MM.1S (cell line): ENCODE results near the gene BPGM.
"Not testable (repeated sequence)": the region's sequence is repeated elsewhere in the genome, so short reads cannot be mapped to it uniquely, and the experiment has no call there.

Experiments used
- DNase-seq: peaks from one replicate; pipeline ENCODE4 v3.0.0-alpha.2; 2015
- H2AFZ ChIP-seq: fragments of 300-600 bp; sonication (generic); 2 replicates; pipeline ENCODE4 v1.6.0; 2016; ENCODE audit warnings: antibody characterized with exemption, low read length
- H3F3A ChIP-seq: fragments of 300-600 bp; sonication (generic); 2 replicates; pipeline ENCODE4 v1.6.1; 2016; ENCODE audit warnings: mild to moderate bottlenecking, antibody characterized with exemption, low read length, moderate library complexity, mixed read lengths; ENCODE audit not compliant: insufficient read depth
- H3K27ac ChIP-seq: fragments of 300-600 bp; sonication (generic); 2 replicates; pipeline ENCODE4 v1.5.1; 2016; ENCODE audit warnings: mild to moderate bottlenecking, low read length
- H3K27me3 ChIP-seq: fragments of 300-600 bp; sonication (generic); replicated peaks from 2 replicates; pipeline ENCODE4 v1.6.0; 2016; ENCODE audit warnings: low read length; ENCODE audit not compliant: insufficient read depth
- H3K36me3 ChIP-seq: fragments of 300-600 bp; sonication (generic); replicated peaks from 2 replicates; pipeline ENCODE4 v1.6.1; 2016; ENCODE audit warnings: mild to moderate bottlenecking, low read length, mixed read lengths; ENCODE audit not compliant: insufficient read depth
- H3K4me1 ChIP-seq: fragments of 300-600 bp; sonication (generic); 2 replicates; pipeline ENCODE4 v1.6.1; 2016; ENCODE audit warnings: low read length, mixed read lengths
- H3K4me2 ChIP-seq: fragments of 300-600 bp; sonication (generic); 2 replicates; pipeline ENCODE4 v1.6.0; 2016; ENCODE audit warnings: low read depth, low read length
- H3K4me3 ChIP-seq: fragments of 300-600 bp; sonication (generic); 2 replicates; pipeline ENCODE4 v1.5.1; 2016; ENCODE audit warnings: low read length, mixed read lengths
- H3K79me2 ChIP-seq: fragments of 300-600 bp; sonication (generic); 2 replicates; pipeline ENCODE4 v1.6.1; 2016; ENCODE audit warnings: mixed run types, low read length, mixed read lengths
- H3K9ac ChIP-seq: fragments of 300-600 bp; sonication (generic); 2 replicates; pipeline ENCODE4 v1.6.1; 2016; ENCODE audit warnings: low read length, mixed read lengths
- H3K9me2 ChIP-seq: fragments of 300-600 bp; sonication (generic); replicated peaks from 2 replicates; pipeline ENCODE4 v1.6.1; 2016; ENCODE audit warnings: mild to moderate bottlenecking, low read length, mixed read lengths; ENCODE audit not compliant: insufficient read depth
- H3K9me3 ChIP-seq: fragments of 300-600 bp; sonication (generic); replicated peaks from 2 replicates; pipeline ENCODE4 v1.6.1; 2016; ENCODE audit warnings: mild to moderate bottlenecking, low read length, mixed read lengths; ENCODE audit not compliant: insufficient read depth
- H4K20me1 ChIP-seq: fragments of 300-600 bp; sonication (generic); 2 replicates; pipeline ENCODE4 v1.6.1; 2016; ENCODE audit warnings: mild to moderate bottlenecking, low read length, moderate library complexity, mixed read lengths; ENCODE audit not compliant: insufficient read depth
- CTCF ChIP-seq: fragments of 300-600 bp; sonication (generic); IDR thresholded peaks from 2 replicates; pipeline ENCODE4 v1.5.1; 2016; ENCODE audit warnings: antibody characterized with exemption, low read length, mixed read lengths
- EZH2 ChIP-seq: fragments of 300-600 bp; sonication (generic); optimal IDR thresholded peaks from 2 replicates; pipeline ENCODE3; 2017; ENCODE audit warnings: low read depth, mild to moderate bottlenecking, antibody characterized with exemption, low read length, mixed read lengths
- EZH2phosphoT487 ChIP-seq: fragments of 300-600 bp; sonication (generic); IDR thresholded peaks from 2 replicates; pipeline ENCODE4 v1.6.1; 2018; ENCODE audit warnings: antibody characterized with exemption, low read length

BPGM gene

GRCh38 chr7:134684165-134684564 is 37.5 kb downstream of the BPGM start:
- Histone ChIP-seq H3K9ac (no peak overlapping the region), H3K79me2 (no peaks in the 10 kb centered on the region), H3K4me3 (no peak overlapping the region), H3K9me3 (no peaks in the 10 kb centered on the region), H3F3A (no peaks in the 10 kb centered on the region), H3K27ac (no peak overlapping the region), H3K9me2 (no peaks in the 10 kb centered on the region), H4K20me1 (no peaks in the 10 kb centered on the region), H3K4me1 (no peaks in the 10 kb centered on the region), H3K27me3 (no peaks in the 10 kb centered on the region), H3K4me2 (no peak overlapping the region), H2AFZ (no peak overlapping the region), H3K36me3 (no peaks in the 10 kb centered on the region)
- TF ChIP-seq CTCF (no peak), EZH2 (no peak), EZH2phosphoT487 (no peak)
- no peak for DNase-seq

DNA sequence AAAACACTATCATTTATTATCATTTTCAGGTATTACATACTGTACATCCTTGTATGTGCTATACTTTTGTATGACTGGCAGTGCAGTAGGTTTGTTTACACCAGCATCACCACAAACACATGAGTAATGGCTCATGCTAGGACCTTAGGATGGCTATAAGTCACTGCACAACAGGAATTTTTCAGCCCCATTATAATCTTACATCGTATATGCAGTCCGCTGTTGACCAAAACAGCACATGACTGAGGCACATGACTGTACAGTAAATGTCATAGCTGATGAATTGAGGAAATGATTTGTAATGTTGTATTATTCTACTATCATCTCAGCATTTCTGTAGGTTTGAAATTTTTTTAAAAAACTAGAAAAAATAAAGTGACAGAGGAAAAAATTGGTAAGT is 38.6 kb downstream of the BPGM start:
- no peak for DNase-seq
- Histone ChIP-seq H3K4me1 (no peaks in the 10 kb centered on the region), H3K9me2 (no peaks in the 10 kb centered on the region), H3K27ac (no peak overlapping the region), H3K4me2 (no peak overlapping the region), H4K20me1 (no peaks in the 10 kb centered on the region), H3K79me2 (no peaks in the 10 kb centered on the region), H3K9me3 (no peaks in the 10 kb centered on the region), H3K27me3 (no peaks in the 10 kb centered on the region), H2AFZ (no peak overlapping the region), H3F3A (no peaks in the 10 kb centered on the region), H3K36me3 (no peaks in the 10 kb centered on the region), H3K9ac (no peak overlapping the region), H3K4me3 (no peak overlapping the region)
- TF ChIP-seq EZH2phosphoT487 (no peak), EZH2 (no peak), CTCF (no peak)

DNA sequence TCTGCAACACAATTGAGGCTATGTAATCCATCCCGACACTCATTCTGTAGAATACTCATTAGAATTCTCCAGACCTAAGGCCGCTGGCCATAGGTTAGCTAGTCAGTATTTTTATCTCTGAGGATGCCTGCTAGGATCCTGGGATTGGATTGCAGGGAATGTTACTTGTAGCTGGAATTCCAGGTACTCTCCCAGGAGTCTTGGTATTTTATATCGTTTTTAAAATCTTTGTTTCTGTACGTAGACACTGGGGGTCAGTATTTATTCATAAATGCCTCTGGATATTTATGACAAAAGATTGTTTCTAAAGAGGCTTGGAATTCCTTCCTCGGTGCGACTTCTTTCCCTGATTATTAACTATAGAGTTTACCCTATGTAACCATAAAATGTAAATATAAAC is 40.1 kb downstream of the BPGM start:
- H3K4me1 ChIP-seq: no peaks in the 10 kb centered on the region
- H3K9ac ChIP-seq: no peak overlapping the region
- H3K4me2 ChIP-seq: no peak overlapping the region
- no peaks in the 10 kb centered on the region for H3K79me2 ChIP-seq
- no peaks in the 10 kb centered on the region for H3K27me3 ChIP-seq
- H3K27ac ChIP-seq: no peak overlapping the region
- H4K20me1 ChIP-seq: no peaks in the 10 kb centered on the region
- no peaks in the 10 kb centered on the region for H3F3A ChIP-seq
- TF ChIP-seq EZH2 (no peak), EZH2phosphoT487 (no peak), CTCF (peak; percentile 25; the same call in 1 of the 2 replicates)
- no peaks in the 10 kb centered on the region for H3K36me3 ChIP-seq
- H3K9me2 ChIP-seq: no peaks in the 10 kb centered on the region
- no peak overlapping the region for H3K4me3 ChIP-seq
- DNase-seq: no peak
- no peak overlapping the region for H2AFZ ChIP-seq
- H3K9me3 ChIP-seq: no peaks in the 10 kb centered on the region

DNA sequence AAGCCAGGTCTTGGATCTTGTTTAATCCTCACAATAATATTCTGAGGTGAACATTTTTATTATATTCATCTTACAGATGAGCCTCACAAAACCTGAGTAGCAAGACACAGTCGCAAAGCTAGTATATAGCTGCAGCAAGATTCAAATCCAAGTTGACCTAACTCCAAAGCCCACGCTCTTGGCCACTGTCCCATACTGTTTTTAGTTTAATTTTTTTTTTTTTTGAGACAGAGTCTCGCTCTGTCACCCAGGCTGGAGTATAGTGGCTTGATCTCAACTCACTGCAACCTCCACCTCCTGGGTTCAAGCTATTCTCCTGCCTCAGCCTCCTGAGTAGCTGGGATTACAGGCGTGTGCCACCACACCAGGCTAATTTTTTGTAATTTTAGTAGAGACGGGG is 42.9 kb downstream of the BPGM start:
- not testable (repeated sequence) for H3K9me3 ChIP-seq, H3K36me3 ChIP-seq, H3F3A ChIP-seq, H3K9me2 ChIP-seq, DNase-seq, H3K9ac ChIP-seq, H3K27me3 ChIP-seq, H3K79me2 ChIP-seq, H3K27ac ChIP-seq, H4K20me1 ChIP-seq, H3K4me1 ChIP-seq
- Histone ChIP-seq H3K4me2 (peak overlapping the region; percentile 28; the same call in 1 of the 2 replicates), H3K4me3 (peak overlapping the region; percentile 9; the same call in 1 of the 2 replicates), H2AFZ (peak overlapping the region; percentile 3; the same call in 1 of the 2 replicates)
